T-helper 17 cell (primary cell): ENCODE measurements around the gene UPF3A. TPM values are rescaled to one million over a fixed set of nuclear protein-coding genes. Genes with fewer than 3 reads are reported as not detected.
"Not testable (repeated sequence)": the region's sequence is repeated elsewhere in the genome, so short reads cannot be mapped to it uniquely, and the experiment has no call there.

Experiments
- ATAC-seq: fragments of 150-1000 bp; cut with Tn5 transposase; 2 replicates; pipeline ENCODE4 v1.10.0; 2021; ENCODE audit warnings: mild to moderate bottlenecking, moderate library complexity
- DNase-seq, 3 donors: peaks; one replicate each; pipeline versions ENCODE4 v3.0.0 to v3.0.0-alpha.2; 2020 to 2021
- H3K9me3 ChIP-seq: one replicate; pipeline ENCODE4 v1.7.0; 2013; ENCODE audit warnings: low read length, mild to moderate bottlenecking; ENCODE audit not compliant: control insufficient read depth, poor library complexity, severe bottlenecking
- H3K27ac Mint-ChIP-seq: one replicate; pipeline ENCODE4 v1.8.0; 2022; ENCODE audit warnings: mild to moderate bottlenecking, moderate library complexity, mixed read lengths
- H3K27me3 Mint-ChIP-seq: one replicate; pipeline ENCODE4 v1.8.0; 2022; ENCODE audit warnings: mixed read lengths
- H3K36me3 Mint-ChIP-seq: one replicate; pipeline ENCODE4 v1.8.0; 2022; ENCODE audit warnings: low read depth, mixed read lengths
- H3K4me1 Mint-ChIP-seq: one replicate; pipeline ENCODE4 v1.8.0; 2022; ENCODE audit warnings: mild to moderate bottlenecking, mixed read lengths
- H3K4me3 Mint-ChIP-seq: one replicate; pipeline ENCODE4 v1.8.0; 2022; ENCODE audit warnings: mild to moderate bottlenecking, moderate library complexity, mixed read lengths
- total RNA-seq, 4 donors: library from RNA in 2 of 4; stranded (reverse) in 2 of 4; gene quantifications; one replicate each; pipeline ENCODE4 v1.2.3 and lab custom pipeline; 2022 to 2026

The UPF3A gene
- total RNA-seq, 2 donors from 2014 or later: 33.2 to 52.4 TPM

DNA sequence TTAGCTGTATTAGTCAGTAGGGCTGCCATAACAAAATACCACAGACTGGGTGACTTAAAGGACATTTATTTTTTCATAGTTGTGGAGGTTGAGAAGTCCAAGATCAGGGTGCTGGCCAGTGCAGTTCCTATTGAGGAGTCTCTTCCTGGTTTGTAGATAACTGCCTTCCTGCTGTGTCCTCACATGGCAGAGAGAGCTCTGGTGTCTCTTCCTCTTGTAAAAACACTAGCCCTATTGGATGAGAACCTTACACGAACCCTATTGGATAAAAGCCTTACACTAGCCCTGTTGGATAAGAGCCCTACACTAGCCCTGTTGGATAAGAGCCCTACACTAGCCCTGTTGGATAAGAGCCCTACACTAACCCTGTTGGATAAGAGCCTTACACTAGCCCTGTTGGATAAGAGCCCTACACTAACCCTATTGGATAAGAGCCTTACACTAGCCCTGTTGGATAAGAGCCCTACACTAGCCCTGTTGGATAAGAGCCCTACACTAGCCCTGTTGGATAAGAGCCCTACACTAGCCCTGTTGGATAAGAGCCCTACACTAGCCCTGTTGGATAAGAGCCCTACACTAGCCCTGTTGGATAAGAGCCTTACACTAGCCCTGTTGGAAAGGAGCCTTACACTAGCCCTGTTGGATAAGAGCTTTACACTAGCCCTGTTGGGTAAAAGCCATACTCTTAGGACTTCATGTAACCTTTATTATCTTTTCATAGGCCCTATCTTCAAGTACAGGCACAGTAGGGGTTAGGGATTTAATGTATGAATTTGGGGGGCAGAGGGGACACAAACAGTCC, 29.6 kb upstream of the UPF3A start:
- H3K4me3 Mint-ChIP-seq, H3K4me1 Mint-ChIP-seq, H3K27me3 Mint-ChIP-seq, ATAC-seq, H3K36me3 Mint-ChIP-seq, H3K9me3 ChIP-seq, DNase-seq: not testable (repeated sequence)
- peak overlapping the region; percentile 11 for H3K27ac Mint-ChIP-seq

DNA sequence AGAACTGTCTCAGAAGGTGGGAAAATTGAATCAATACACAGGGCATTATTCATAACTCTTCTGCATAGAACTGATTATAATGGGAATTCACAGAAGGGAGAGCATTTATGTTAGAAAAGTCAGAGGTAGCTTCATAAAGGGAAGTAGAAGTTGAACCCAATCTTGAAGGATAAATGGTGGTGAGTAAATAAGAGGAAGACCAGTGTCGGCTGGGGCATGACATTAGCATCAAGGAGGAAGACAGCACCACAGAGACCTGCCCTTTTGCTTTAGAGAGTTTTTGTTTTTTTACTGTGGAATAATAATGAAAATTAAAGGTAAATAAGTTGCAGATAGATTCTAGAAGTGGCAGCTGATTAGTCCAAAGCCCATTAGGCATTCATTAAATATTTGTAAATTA, 24.9 kb upstream of the UPF3A start:
- peak overlapping the region; percentile 31 for H3K4me3 Mint-ChIP-seq
- DNase-seq: no peak
- H3K27ac Mint-ChIP-seq: peak overlapping the region; percentile 78
- no peaks in the 10 kb centered on the region for H3K27me3 Mint-ChIP-seq
- peaks cover 15% of the 10 kb centered on the region for H3K36me3 Mint-ChIP-seq
- no peak for ATAC-seq
- H3K4me1 Mint-ChIP-seq: peaks cover 20% of the 10 kb centered on the region
- no peaks in the 10 kb centered on the region for H3K9me3 ChIP-seq

DNA sequence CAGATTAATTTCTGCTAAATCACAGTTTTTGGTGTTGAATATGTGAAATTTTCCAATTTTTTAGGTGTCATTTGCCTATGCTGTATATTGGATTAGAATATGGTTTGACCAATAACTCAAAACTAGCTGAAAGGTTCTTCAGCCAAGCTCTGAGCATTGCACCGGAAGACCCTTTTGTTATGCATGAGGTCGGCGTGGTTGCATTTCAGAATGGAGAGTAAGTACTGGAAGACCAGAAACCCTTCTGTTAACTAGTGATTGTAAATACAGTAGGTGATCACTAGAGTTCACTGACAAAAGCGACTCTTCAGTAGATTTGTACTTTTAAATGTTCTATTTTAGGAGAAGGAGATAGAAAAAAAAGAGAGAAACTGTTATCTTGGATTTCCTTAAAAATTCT, 24.4 kb upstream of the UPF3A start:
- no peaks in the 10 kb centered on the region for H3K9me3 ChIP-seq
- Mint-ChIP-seq H3K4me3 (no peak overlapping the region), H3K36me3 (peaks cover 15% of the 10 kb centered on the region), H3K4me1 (peaks cover 20% of the 10 kb centered on the region), H3K27me3 (no peaks in the 10 kb centered on the region), H3K27ac (peak overlapping the region; percentile 78)
- DNase-seq: no peak
- ATAC-seq: no peak

DNA sequence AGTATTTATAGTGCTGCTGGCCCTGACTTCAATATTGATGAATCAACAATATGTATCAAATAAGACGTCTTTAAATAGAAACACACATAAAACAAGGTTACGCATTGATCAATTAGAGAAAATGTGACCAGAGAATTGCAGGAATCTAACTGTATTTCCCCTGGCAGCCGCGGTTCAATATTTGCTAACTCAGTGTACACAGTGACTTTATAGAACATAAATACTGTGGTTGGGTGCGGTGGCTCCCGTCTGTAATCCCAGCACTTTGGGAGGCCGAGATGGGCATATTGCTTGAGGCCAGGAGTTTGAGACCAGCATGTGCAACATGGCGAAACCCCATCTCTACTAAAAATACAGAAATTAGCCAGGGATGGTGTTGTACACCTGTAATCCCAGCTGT, 22.8 kb upstream of the UPF3A start:
- Mint-ChIP-seq H3K27me3 (no peaks in the 10 kb centered on the region), H3K36me3 (peaks cover 15% of the 10 kb centered on the region), H3K4me3 (no peak overlapping the region), H3K27ac (no peak overlapping the region), H3K4me1 (peaks cover 31% of the 10 kb centered on the region)
- ATAC-seq (no peak), DNase-seq (no peak)
- H3K9me3 ChIP-seq: no peaks in the 10 kb centered on the region

DNA sequence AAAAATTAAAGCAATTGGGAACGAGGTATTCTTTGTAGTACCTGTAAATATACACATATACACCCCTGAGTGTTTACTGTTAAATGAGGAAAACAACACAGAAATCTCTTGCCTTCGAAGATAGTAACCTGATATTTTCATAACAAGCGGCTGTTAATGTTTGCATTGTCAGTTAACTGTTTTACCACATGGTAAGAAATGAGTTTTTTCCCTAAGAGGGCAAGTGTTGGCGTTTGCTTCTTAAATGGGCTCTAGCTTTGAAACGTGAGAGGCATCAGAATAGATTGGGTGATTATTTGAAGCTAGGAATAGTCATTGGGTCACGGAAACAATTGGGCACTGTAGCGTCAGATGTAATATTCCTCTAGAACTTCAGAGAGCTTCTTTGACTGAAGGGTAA, 22.0 kb upstream of the UPF3A start:
- Mint-ChIP-seq H3K4me3 (no peak overlapping the region), H3K27ac (no peak overlapping the region), H3K27me3 (no peaks in the 10 kb centered on the region), H3K4me1 (peaks cover 34% of the 10 kb centered on the region), H3K36me3 (peaks cover 17% of the 10 kb centered on the region)
- no peaks in the 10 kb centered on the region for H3K9me3 ChIP-seq
- ATAC-seq (no peak), DNase-seq (no peak)

DNA sequence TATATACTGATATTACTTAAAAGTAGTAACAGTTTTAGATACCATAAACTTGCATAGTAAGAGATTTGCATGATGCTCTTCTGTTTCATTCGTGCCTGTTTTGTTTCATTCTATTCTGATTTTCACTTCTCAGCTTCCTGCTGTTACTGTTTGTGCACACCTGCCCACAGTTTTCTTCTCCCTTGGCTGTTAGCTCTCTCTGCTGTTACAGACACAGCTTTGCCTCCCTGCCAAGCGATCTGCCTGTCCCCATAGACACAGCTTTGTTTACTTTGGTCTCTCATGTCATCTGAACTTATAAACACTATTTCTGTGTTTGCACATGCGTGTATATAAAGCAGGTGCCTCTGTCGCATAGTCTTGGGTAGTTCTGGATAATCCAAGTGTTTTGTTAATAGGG, 21.4 kb upstream of the UPF3A start:
- no peaks in the 10 kb centered on the region for H3K9me3 ChIP-seq
- H3K4me1 Mint-ChIP-seq: peaks cover 32% of the 10 kb centered on the region
- H3K27ac Mint-ChIP-seq: no peak overlapping the region
- no peaks in the 10 kb centered on the region for H3K27me3 Mint-ChIP-seq
- ATAC-seq (no peak), DNase-seq (no peak)
- peak overlapping the region; percentile 55 for H3K4me3 Mint-ChIP-seq
- peaks cover 15% of the 10 kb centered on the region for H3K36me3 Mint-ChIP-seq

DNA sequence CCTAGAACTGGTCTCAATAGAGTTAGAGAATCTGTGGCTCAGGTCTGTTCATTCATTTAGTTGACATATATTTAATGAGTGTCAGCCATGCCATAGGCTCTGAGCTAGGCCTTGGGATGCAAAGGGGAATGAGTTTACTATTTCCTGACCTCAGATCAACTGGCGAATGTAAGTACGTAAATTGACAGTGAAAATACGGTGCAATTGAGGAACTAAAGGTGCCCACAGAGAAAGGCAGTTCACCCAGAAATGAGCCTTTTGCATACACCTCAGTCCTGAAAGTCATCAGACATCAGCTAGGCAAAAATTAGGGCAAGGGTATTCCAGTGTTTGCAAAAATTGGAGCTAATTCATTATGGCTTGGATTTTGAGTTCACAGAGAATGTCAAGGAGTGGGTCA, 20.6 kb upstream of the UPF3A start:
- DNase-seq (no peak), ATAC-seq (no peak)
- Mint-ChIP-seq H3K27me3 (no peaks in the 10 kb centered on the region), H3K4me1 (peaks cover 34% of the 10 kb centered on the region), H3K4me3 (no peak overlapping the region), H3K36me3 (peaks cover 15% of the 10 kb centered on the region), H3K27ac (peak overlapping the region; percentile 88)
- no peaks in the 10 kb centered on the region for H3K9me3 ChIP-seq

DNA sequence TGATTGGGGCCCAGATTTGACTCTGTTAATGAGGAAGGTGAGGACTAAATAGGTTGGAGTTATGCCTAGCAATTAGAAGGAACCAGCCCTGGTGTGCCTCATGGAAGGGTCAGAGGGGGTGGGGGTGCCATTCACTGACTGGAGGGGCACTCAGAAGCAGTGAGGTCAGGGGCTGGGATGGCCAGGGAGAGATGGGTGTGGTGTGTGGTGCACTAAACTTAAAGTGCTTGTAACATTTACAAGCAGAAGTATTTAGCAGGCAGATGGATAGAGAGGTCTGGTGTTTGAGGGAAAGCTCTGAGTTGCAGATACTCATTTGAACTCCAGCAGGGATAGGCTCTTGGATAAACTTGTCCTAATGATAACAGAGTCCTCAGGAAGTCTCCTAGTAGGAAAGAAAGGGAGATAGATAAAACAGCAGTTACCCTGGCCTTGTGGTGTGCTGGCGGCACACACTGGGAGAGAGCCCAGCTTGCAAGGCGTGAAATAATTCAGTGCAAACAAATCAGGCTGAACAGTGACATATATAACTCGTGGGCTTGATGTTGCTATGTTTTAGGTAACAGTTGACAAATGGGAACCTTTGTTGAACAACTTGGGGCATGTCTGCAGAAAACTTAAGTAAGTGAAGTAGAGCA, 20.0 kb upstream of the UPF3A start:
- peaks cover 31% of the 10 kb centered on the region for H3K4me1 Mint-ChIP-seq
- peak overlapping the region; percentile 88 for H3K27ac Mint-ChIP-seq
- H3K36me3 Mint-ChIP-seq: peaks cover 13% of the 10 kb centered on the region
- H3K4me3 Mint-ChIP-seq: no peak overlapping the region
- DNase-seq (no peak), ATAC-seq (no peak)
- no peaks in the 10 kb centered on the region for H3K27me3 Mint-ChIP-seq
- H3K9me3 ChIP-seq: no peaks in the 10 kb centered on the region

DNA sequence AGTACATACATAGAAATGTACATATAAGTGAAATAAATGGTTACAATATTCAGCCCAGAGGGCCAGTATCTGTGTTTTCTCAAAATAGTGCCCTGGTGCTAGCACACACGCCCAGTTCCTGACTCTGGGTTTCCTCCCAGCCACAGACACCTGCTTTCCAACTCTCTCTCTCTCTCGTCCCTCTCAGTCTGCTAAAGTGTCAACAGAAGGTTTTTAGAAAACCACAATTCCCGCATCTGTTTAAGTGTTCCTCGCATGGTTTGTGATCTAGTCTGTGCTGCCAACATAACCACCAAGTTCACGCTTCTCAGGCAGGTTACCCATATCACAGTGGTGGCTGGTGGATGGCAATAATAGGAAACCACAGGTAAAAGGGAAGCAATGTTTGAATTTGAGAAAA, 17.8 kb upstream of the UPF3A start:
- Mint-ChIP-seq H3K4me3 (peak overlapping the region; percentile 74), H3K36me3 (peaks cover 11% of the 10 kb centered on the region), H3K27me3 (no peaks in the 10 kb centered on the region), H3K4me1 (peaks cover 37% of the 10 kb centered on the region), H3K27ac (peak overlapping the region; percentile 81)
- ATAC-seq (peak; percentile 68), DNase-seq (no peak)
- no peaks in the 10 kb centered on the region for H3K9me3 ChIP-seq

DNA sequence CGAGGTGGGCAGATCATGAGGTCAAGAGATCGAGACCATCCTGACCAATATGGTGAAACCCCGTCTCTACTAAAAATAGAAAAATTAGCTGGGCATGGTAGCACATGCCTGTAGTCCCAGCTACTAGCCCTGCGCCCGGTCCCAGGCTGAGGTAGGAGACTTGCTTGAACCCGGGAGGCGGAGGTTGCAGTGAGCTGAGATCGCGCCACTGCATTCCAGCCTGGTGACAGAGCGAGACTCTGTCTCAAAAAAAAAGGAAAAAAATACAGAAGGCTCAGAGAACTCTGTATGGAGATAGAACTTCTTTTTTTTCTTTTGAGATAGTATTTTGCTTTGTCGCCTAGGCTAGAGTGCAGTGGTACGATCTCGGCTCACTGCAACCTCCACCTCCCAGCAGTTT, 17.1 kb upstream of the UPF3A start:
- H3K27me3 Mint-ChIP-seq, H3K9me3 ChIP-seq, ATAC-seq, DNase-seq, H3K27ac Mint-ChIP-seq, H3K4me3 Mint-ChIP-seq: not testable (repeated sequence)
- H3K4me1 Mint-ChIP-seq: peaks cover 40% of the 10 kb centered on the region
- peaks cover 11% of the 10 kb centered on the region for H3K36me3 Mint-ChIP-seq

DNA sequence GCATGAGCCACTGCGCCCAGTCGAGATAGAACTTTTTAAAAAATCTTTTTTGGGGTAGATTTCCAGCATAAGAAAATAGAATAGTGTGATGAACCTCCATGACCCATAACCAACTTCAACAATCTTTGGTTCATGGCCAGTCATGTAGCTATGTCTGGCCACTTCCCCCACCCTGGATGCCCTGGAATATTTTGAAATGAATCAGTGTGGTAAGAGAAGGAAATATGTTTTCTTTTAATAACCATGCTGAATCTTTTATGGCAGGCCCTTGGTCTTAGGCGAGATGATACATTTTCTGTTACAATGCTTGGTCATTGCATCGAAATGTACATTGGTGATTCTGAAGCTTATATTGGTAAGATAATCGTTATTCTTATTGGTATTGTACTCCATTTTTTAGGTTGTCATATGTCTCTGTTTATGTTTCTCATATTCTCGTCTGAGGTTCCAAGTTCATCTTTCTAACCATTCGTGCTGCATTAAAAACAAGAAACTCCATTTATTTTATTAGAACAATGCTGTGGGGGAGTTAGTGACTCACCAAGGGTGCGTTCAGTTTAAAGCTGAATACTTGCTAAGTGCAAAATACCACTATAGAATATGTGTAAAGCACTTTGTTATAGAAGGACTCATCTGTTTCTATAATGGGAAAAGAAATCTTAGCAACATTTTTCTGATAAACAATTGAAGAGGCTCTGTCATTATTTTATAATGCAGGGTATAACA, 16.4 kb upstream of the UPF3A start:
- Mint-ChIP-seq H3K4me3 (no peak overlapping the region), H3K27ac (no peak overlapping the region), H3K36me3 (peaks cover 11% of the 10 kb centered on the region), H3K27me3 (no peaks in the 10 kb centered on the region), H3K4me1 (peaks cover 39% of the 10 kb centered on the region)
- ATAC-seq (no peak), DNase-seq (no peak)
- H3K9me3 ChIP-seq: no peaks in the 10 kb centered on the region

DNA sequence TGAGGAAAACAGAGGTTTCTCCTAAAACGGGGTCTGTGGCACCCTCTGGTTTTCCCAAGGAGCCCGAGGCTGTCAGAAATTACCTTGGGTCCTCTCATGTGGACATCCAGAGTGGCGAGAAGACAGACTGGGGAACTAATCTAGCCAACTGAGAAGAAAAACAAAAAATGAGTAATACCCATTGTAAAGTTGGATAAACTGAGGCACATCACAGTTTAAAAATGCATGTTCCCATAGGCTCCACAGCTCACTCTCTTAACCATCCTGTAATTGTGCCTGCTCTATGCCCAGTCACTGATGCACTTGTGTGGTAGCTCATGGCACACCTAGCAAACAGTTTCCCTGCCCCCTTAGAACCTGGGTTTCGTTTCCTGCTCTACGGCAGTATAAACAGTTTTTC, 15.2 kb upstream of the UPF3A start:
- Mint-ChIP-seq H3K4me3 (peak overlapping the region; percentile 71), H3K4me1 (peaks cover 32% of the 10 kb centered on the region), H3K27ac (peak overlapping the region; percentile 11), H3K27me3 (no peaks in the 10 kb centered on the region), H3K36me3 (peaks cover 5% of the 10 kb centered on the region)
- no peak for ATAC-seq
- H3K9me3 ChIP-seq: no peaks in the 10 kb centered on the region
- no peak for DNase-seq
